IMR-90 (cell line): Measurements from ENCODE around the gene FNDC3B. TPM values are rescaled to one million over a fixed set of nuclear protein-coding genes. Genes with fewer than 3 reads are reported as not detected.

Experiments used
- ATAC-seq: fragments of 200-7000 bp; cut with Tn5 transposase; 2 replicates; pipeline ENCODE4 v1.9.1; 2020; ENCODE audit warnings: low read depth, mild to moderate bottlenecking, moderate library complexity
- BruUV-seq: library from RNA; stranded (reverse); fragments of 400-500 nt; replicated peaks from 2 replicates; lab custom pipeline; 2021; lab: Mats Ljungman, UMichigan
- CTCF ChIA-PET: fragments of 300-600 bp; formaldehyde crosslinking; extraction: SDS; loops from one replicate; lab custom pipeline; 2021; ENCODE audit warnings: antibody characterized with exemption; lab: Yijun Ruan, JAX
- POLR2A ChIA-PET: fragments of 300-600 bp; sonication (Branson Sonifier 250); formaldehyde crosslinking; loops from one replicate; lab custom pipeline; 2022; ENCODE audit warnings: antibody characterized with exemption; ENCODE audit not compliant: unreplicated experiment; lab: Charles Lee
- DNase-seq: peaks from one replicate; pipeline ENCODE4 v3.0.0; 2013
- H2AFZ ChIP-seq: replicated peaks from 2 replicates; pipeline ENCODE3; 2013; ENCODE audit warnings: low read length, mild to moderate bottlenecking; ENCODE audit not compliant: poor library complexity
- H2AK5ac ChIP-seq: 2 replicates; pipeline ENCODE4 v1.6.1; 2013; ENCODE audit warnings: low read depth, low read length, inconsistent platforms
- H2AK9ac ChIP-seq: replicated peaks from 2 replicates; pipeline ENCODE3; 2013; ENCODE audit warnings: mild to moderate bottlenecking, low read depth, low read length, moderate library complexity; ENCODE audit not compliant: poor library complexity
- H2BK120ac ChIP-seq: 2 replicates; pipeline ENCODE4 v1.6.1; 2013; ENCODE audit warnings: low read depth, low read length, inconsistent platforms
- H2BK15ac ChIP-seq: 3 replicates; pipeline ENCODE4 v1.6.1; 2013; ENCODE audit warnings: low read depth, low read length, inconsistent platforms
- H2BK20ac ChIP-seq: 2 replicates; pipeline ENCODE4 v1.6.1; 2013; ENCODE audit warnings: low read depth, mild to moderate bottlenecking, inconsistent platforms, low read length, moderate library complexity
- H2BK5ac ChIP-seq: 2 replicates; pipeline ENCODE4 v1.6.1; 2013; ENCODE audit warnings: mild to moderate bottlenecking, low read depth, low read length, inconsistent platforms; ENCODE audit not compliant: poor library complexity, severe bottlenecking
- H3K14ac ChIP-seq: replicated peaks from 2 replicates; pipeline ENCODE4 v1.6.1; 2013; ENCODE audit warnings: low read depth, low read length, inconsistent platforms
- H3K18ac ChIP-seq: 2 replicates; pipeline ENCODE4 v1.6.1; 2013; ENCODE audit warnings: low read depth, low read length, control low read depth
- H3K23ac ChIP-seq: 2 replicates; pipeline ENCODE4 v1.6.1; 2013; ENCODE audit warnings: low read depth, low read length, inconsistent platforms
- H3K27ac ChIP-seq: 2 replicates; pipeline ENCODE4 v1.5.1; 2013; ENCODE audit warnings: mild to moderate bottlenecking, control low read depth, low read length; ENCODE audit not compliant: insufficient read depth
- H3K27me3 ChIP-seq: 2 replicates; pipeline ENCODE4 v1.6.1; 2013; ENCODE audit warnings: low read length; ENCODE audit not compliant: control insufficient read depth, insufficient read depth
- H3K36me3 ChIP-seq: 2 replicates; pipeline ENCODE4 v1.6.1; 2013; ENCODE audit warnings: low read length, mixed read lengths; ENCODE audit not compliant: control insufficient read depth, insufficient read depth
- H3K4ac ChIP-seq: 2 replicates; pipeline ENCODE4 v1.6.1; 2013; ENCODE audit warnings: low read depth, low read length, inconsistent platforms
- H3K4me1 ChIP-seq: 2 replicates; pipeline ENCODE4 v1.6.1; 2013; ENCODE audit warnings: low read length, mixed read lengths; ENCODE audit not compliant: control insufficient read depth, insufficient read depth
- H3K4me2 ChIP-seq: 2 replicates; pipeline ENCODE4 v1.6.1; 2013; ENCODE audit warnings: low read depth, mild to moderate bottlenecking, control low read depth, low read length, moderate library complexity
- H3K4me3 ChIP-seq: 2 replicates; pipeline ENCODE4 v1.5.1; 2013; ENCODE audit warnings: low read depth, mild to moderate bottlenecking, control low read depth, low read length, moderate library complexity; ENCODE audit not compliant: insufficient read depth
- H3K56ac ChIP-seq: 2 replicates; pipeline ENCODE4 v1.6.1; 2013; ENCODE audit warnings: low read length, inconsistent platforms; ENCODE audit not compliant: insufficient read depth; ENCODE audit errors: extremely low read depth
- H3K79me1 ChIP-seq, 2 experiments: 2 replicates each; pipeline ENCODE4 v1.6.1; 2013; ENCODE audit warnings: low read length in 2 of 2, inconsistent platforms in 1 of 2, low read depth in 1 of 2
- H3K9ac ChIP-seq: 2 replicates; pipeline ENCODE4 v1.6.1; 2013; ENCODE audit warnings: low read depth, low read length, control low read depth
- H3K9me1 ChIP-seq: 2 replicates; pipeline ENCODE4 v1.6.1; 2013; ENCODE audit warnings: low read length, inconsistent platforms; ENCODE audit not compliant: insufficient read depth
- H3K9me3 ChIP-seq: 2 replicates; pipeline ENCODE4 v1.6.1; 2013; ENCODE audit warnings: low read length; ENCODE audit not compliant: control insufficient read depth, insufficient read depth
- H4K20me1 ChIP-seq: 2 replicates; pipeline ENCODE4 v1.6.1; 2013; ENCODE audit warnings: low read length, inconsistent platforms; ENCODE audit not compliant: insufficient read depth
- H4K5ac ChIP-seq: 2 replicates; pipeline ENCODE4 v1.6.1; 2013; ENCODE audit warnings: mild to moderate bottlenecking, low read depth, low read length, control low read depth
- H4K8ac ChIP-seq, 2 experiments: 2 replicates each; pipeline ENCODE4 v1.6.1; 2013; ENCODE audit warnings: low read depth in 2 of 2, low read length in 2 of 2, control low read depth in 1 of 2, inconsistent platforms in 1 of 2
- H4K91ac ChIP-seq: 2 replicates; pipeline ENCODE4 v1.6.1; 2013; ENCODE audit warnings: low read depth, low read length, inconsistent platforms; ENCODE audit not compliant: insufficient read depth
- MAFK ChIP-seq: IDR thresholded peaks from 2 replicates; pipeline ENCODE4 v1.6.1; 2012; ENCODE audit warnings: low read depth, low read length, improper control_type of control experiment
- WGBS, 2 experiments: methylation state at CpG; one replicate each; pipeline versions ENCODE4 v1.1.5 to v1.1.7; 2013; ENCODE audit warnings: missing lambda C conversion rate in 2 of 2; ENCODE audit not compliant: insufficient read length in 1 of 2; ENCODE audit errors: extremely low coverage in 2 of 2; 5-methylcytosine and 5-hydroxymethylcytosine counted together
- dilution Hi-C: fragments of 300-500 bp; cut with HindIII; formaldehyde crosslinking; loops from one replicate; pipeline ENCODE4 v1.14.3; 2018; ENCODE audit warnings: low sequenced_read_pairs; ENCODE audit not compliant: unreplicated experiment
- in situ Hi-C: fragments of 300-500 bp; cut with MboI; formaldehyde crosslinking; loops from 3 replicates; pipeline ENCODE4 v1.14.3; 2019; ENCODE audit warnings: low sequenced_read_pairs, inconsistent platforms, mixed read lengths
- intact Hi-C: fragments of 100-400 bp; cut with micrococcal nuclease; formaldehyde crosslinking; loops from 2 replicates; pipeline ENCODE4 v1.10.0; 2022
- polyA plus RNA-seq, 3 experiments: library from polyadenylated mRNA; depleted of rRNA; stranded (reverse); fragments of >200 nt; gene quantifications; 2 replicates each; pipeline ENCODE4 v1.2.3, GENCODE V29; 2012; ENCODE audit warnings: low replicate concordance in 1 of 3
- total RNA-seq: library from RNA; depleted of rRNA; stranded (reverse); fragments of >200 nt; gene quantifications from 2 replicates; pipeline ENCODE4 v1.2.3, GENCODE V29; 2012

Gene FNDC3B
- total and polyA plus RNA-seq, 2 of the 4 experiments (the other 2 are of a cell fraction): 23.9 to 150 TPM

GRCh38 chr3:172330413-172330812 lies 291.0 kb downstream of the FNDC3B start:
- BruUV-seq: no TSS peak
- no peak overlapping the region for H2BK20ac ChIP-seq
- no peak for DNase-seq
- no peaks in the 10 kb centered on the region for H3K27me3 ChIP-seq
- H3K23ac ChIP-seq: no peak overlapping the region
- TF ChIP-seq MAFK: no peak
- peaks cover 44% of the 10 kb centered on the region for H3K36me3 ChIP-seq
- no peak overlapping the region for H2AK5ac ChIP-seq
- no peaks in the 10 kb centered on the region for H3K9me3 ChIP-seq
- no peak overlapping the region for H4K5ac ChIP-seq
- H4K91ac ChIP-seq: no peak overlapping the region
- no peak overlapping the region for H2AFZ ChIP-seq
- H2BK5ac ChIP-seq: no peak overlapping the region
- no peak overlapping the region for H3K14ac ChIP-seq
- ChIA-PET POLR2A (no interaction called here), CTCF (no interaction called here)
- intact Hi-C loops (no loop called here), in situ Hi-C loops (loop anchor here (25.0 kb wide), 1 partner anchor 693 kb away; no protein-coding TSS in a partner anchor), dilution Hi-C loops (no loop called here)
- H2BK15ac ChIP-seq: no peak overlapping the region
- no peak overlapping the region for H2BK120ac ChIP-seq
- H4K8ac ChIP-seq: no peak overlapping the region
- no peak overlapping the region for H3K9ac ChIP-seq
- H3K4ac ChIP-seq: no peak overlapping the region
- H3K4me1 ChIP-seq: no peaks in the 10 kb centered on the region
- peaks cover 32 to 54% of the 10 kb centered on the region in 2 experiments for H3K79me1 ChIP-seq
- WGBS, 2 experiments: no CpG with 5 or more reads among the region's 4 CpGs
- peaks cover 10% of the 10 kb centered on the region; the same call in 1 of the 2 replicates for H4K20me1 ChIP-seq
- no peak overlapping the region for H3K18ac ChIP-seq
- no peak overlapping the region for H2AK9ac ChIP-seq
- no peak overlapping the region for H3K56ac ChIP-seq
- peaks cover 8% of the 10 kb centered on the region for H3K9me1 ChIP-seq
- H3K4me2 ChIP-seq: no peak overlapping the region
- ATAC-seq: no peak
- no peak overlapping the region for H3K27ac ChIP-seq
- H3K4me3 ChIP-seq: no peak overlapping the region
